GM20431 (cell line): ENCODE data around the gene EDA2R.

ENCODE experiments used
- in situ Hi-C: fragments of 300-500 bp; cut with MseI, MboI; formaldehyde crosslinking; loops from one replicate; pipeline ENCODE4 v1.15.0; 2020; ENCODE audit warnings: low sequenced_read_pairs; ENCODE audit not compliant: unreplicated experiment

Gene EDA2R

GRCh38 chrX:66547847-66548369, 91.0 kb downstream of the EDA2R start:
- in situ Hi-C loops = no loop called here
